ENCODE results near the gene ZDHHC14. TPM values are rescaled to one million over a fixed set of nuclear protein-coding genes. Genes with fewer than 3 reads are reported as not detected.

ZDHHC14 gene
- total and polyA plus RNA-seq, 2 of the 8 experiments (the other 6 are each of a cell fraction or from before 2014, with no cell fraction given), result 2.9 to 5.3 TPM

GRCh38 chr6:157537556-157537955 is 156.6 kb downstream of the ZDHHC14 start:
- CTCF ChIA-PET (ENCODE audit: partially characterized antibody), result interaction anchor here (1.5 kb wide), 1 partner anchor 19 kb away, joined by 3 read pairs; no protein-coding TSS in a partner anchor
- Histone ChIP-seq H3K4ac (replicated peaks; ENCODE audit: insufficient read length, low read depth, low read length) (no peak overlapping the region), H4K20me1 (replicated peaks in 1 of 2; ENCODE audit: control insufficient read depth in 1 of 2, insufficient read depth in 2 of 2, low read length in 2 of 2) (no peaks in the 10 kb centered on the region), H2AFZ (ENCODE audit: low read length) (no peak overlapping the region), H3K79me1 (ENCODE audit: low read depth, low read length) (no peaks in the 10 kb centered on the region), H3K9me3 (ENCODE audit: insufficient read depth in 2 of 2, low read depth in 1 of 2, low read length in 1 of 2) (no peaks in the 10 kb centered on the region), H4K8ac (ENCODE audit: extremely low read depth, insufficient read depth, low read length) (no peak overlapping the region), H2BK12ac (ENCODE audit: low read depth, low read length) (no peak overlapping the region), H3K9ac (replicated peaks in 1 of 4; ENCODE audit: extremely low read depth in 1 of 4, low read depth in 3 of 4, low read length in 3 of 4) (no peak overlapping the region), H3K18ac (ENCODE audit: extremely low read depth, low read length) (no peak overlapping the region), H3K23ac (ENCODE audit: insufficient read length) (no peak overlapping the region), H3K56ac (replicated peaks; ENCODE audit: insufficient read length, low read depth, low read length) (no peak overlapping the region), H2BK5ac (ENCODE audit: low read depth, low read length) (no peak overlapping the region), H3K4me1 (replicated peaks in 1 of 4; ENCODE audit: control insufficient read depth in 3 of 4, insufficient read depth in 4 of 4, low read length in 3 of 4) (peaks cover 4 to 21% (median 10%) of the 10 kb centered on the region in 4 experiments; a peak in 6 of 7 replicates), H3K27ac (ENCODE audit: low read depth, low read length) (no peak overlapping the region), H3K4me2 (ENCODE audit: insufficient read depth in 1 of 2, low read depth in 2 of 2, low read length in 2 of 2) (no peak overlapping the region), H2BK20ac (ENCODE audit: low read length) (no peak overlapping the region), H2BK15ac (ENCODE audit: low read length) (peak overlapping the region; percentile 74; the same call in 1 of the 2 replicates), H2AK5ac (ENCODE audit: low read depth, low read length) (no peak overlapping the region; the same call in 1 of the 2 replicates), H3K23me2 (ENCODE audit: low read depth, low read length) (no peaks in the 10 kb centered on the region), H3K79me2 (ENCODE audit: control insufficient read depth in 1 of 2, insufficient read depth in 2 of 2, low read length in 2 of 2) (no peaks in the 10 kb centered on the region), H3K36me3 (ENCODE audit: control insufficient read depth in 2 of 4, insufficient read depth in 4 of 4, low read length in 3 of 4) (no peaks in the 10 kb centered on the region), H4K91ac (replicated peaks; ENCODE audit: insufficient read length, low read length) (no peak overlapping the region), H3K27me3 (replicated peaks in 1 of 4; ENCODE audit: control insufficient read depth in 3 of 4, extremely low read depth in 1 of 4, insufficient read depth in 3 of 4, low read length in 3 of 4) (no peaks in the 10 kb centered on the region), H3K4me3 (ENCODE audit: extremely low read depth in 1 of 4, insufficient read depth in 2 of 4, low read depth in 3 of 4, low read length in 4 of 4) (no peak overlapping the region), H2BK120ac (replicated peaks; ENCODE audit: low read depth, low read length) (no peak overlapping the region), H3K14ac (ENCODE audit: insufficient read length) (no peak overlapping the region), H4K5ac (ENCODE audit: insufficient read length, low read depth, low read length) (no peak overlapping the region)
- POLR2A ChIA-PET (ENCODE audit: partially characterized antibody), result interaction anchor here (2.3 kb wide), 1 partner anchor 14 kb away, joined by 7 read pairs; no protein-coding TSS in a partner anchor
- no peak for FAIRE-seq
- WGBS, 2 experiments (ENCODE audit: extremely low coverage in 1 of 2, insufficient coverage in 1 of 2, insufficient read length in 1 of 2, insufficient replicate concordance in 2 of 2, low coverage in 1 of 2, low lambda C conversion rate in 2 of 2, missing lambda C conversion rate in 1 of 2), result 94% methylated on average over 2 of the region's 2 CpGs; no CpG with 5 or more reads in 1 of the 2 experiments
- no peak for DNase-seq (ENCODE audit: low read depth in 1 of 2, low spot score in 2 of 2)
- TF ChIP-seq YY1 (IDR thresholded peaks at IDR 0.05; ENCODE audit: low read depth, low read length) (no peak), NANOG (IDR thresholded peaks at IDR 0.05; ENCODE audit: insufficient read depth, low read depth, low read length, poor library complexity, severe bottlenecking) (no peak), BRCA1 (IDR thresholded peaks at IDR 0.05; ENCODE audit: low read depth, low read length) (no peak), PHF8 (conservative IDR thresholded peaks at IDR 0.05; ENCODE audit: low read depth, low read length) (no peak), RAD21 (IDR thresholded peaks at IDR 0.05 in 1 of 2, conservative IDR thresholded peaks at IDR 0.05 in 1 of 2; ENCODE audit: low read depth in 2 of 2, low read length in 2 of 2) (no peak), CBX5 (IDR thresholded peaks at IDR 0.05; ENCODE audit: low read depth, low read length) (no peak), TCF12 (IDR thresholded peaks at IDR 0.05; ENCODE audit: low read depth, low read length) (no peak), POLR2AphosphoS5 (IDR thresholded peaks at IDR 0.05; ENCODE audit: low read depth, low read length) (no peak), RNF2 (IDR thresholded peaks at IDR 0.05; ENCODE audit: borderline replicate concordance, low read depth, low read length, missing control alignments, poor library complexity, severe bottlenecking) (no peak), SIRT6 (IDR thresholded peaks at IDR 0.05; ENCODE audit: low read length) (no peak), POU5F1 (IDR thresholded peaks at IDR 0.05; ENCODE audit: low read depth, low read length) (no peak), EP300 (IDR thresholded peaks at IDR 0.05; ENCODE audit: borderline replicate concordance in 1 of 2, low read depth in 2 of 2, low read length in 2 of 2) (no peak), ASH2L (IDR thresholded peaks at IDR 0.05; ENCODE audit: low read length) (no peak), GTF2F1 (IDR thresholded peaks at IDR 0.05; ENCODE audit: borderline replicate concordance, low read depth, low read length) (no peak)
